Activated T-cell treated with anti-CD3 and anti-CD28 coated beads for 1 hour (primary cell): ENCODE results near the gene WDFY4.

Source experiments
- DNase-seq: peaks from one replicate; pipeline ENCODE4 v3.0.0-alpha.2; 2020; ENCODE audit warnings: low read depth

The WDFY4 gene

GRCh38 chr10:48796713-48797245 is 112.1 kb downstream of the WDFY4 start:
- no peak for DNase-seq

DNA sequence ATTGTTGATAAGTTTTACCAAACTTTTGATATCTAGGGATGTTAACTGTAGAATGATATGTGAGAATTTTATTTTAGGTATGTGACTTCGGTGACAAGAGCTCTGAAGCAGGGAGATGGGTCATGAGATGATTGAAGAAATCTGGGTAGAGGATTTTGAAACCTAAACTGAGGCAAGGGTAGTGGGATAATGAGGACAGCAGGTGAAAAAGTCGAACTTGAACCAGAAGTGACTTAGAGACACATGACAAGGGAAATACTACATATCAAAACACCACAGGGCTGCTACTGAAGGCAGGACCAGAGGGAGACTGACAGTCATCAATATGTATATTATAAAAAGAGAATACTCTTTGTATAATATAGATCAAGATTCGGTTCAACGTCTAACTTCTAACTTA is 113.2 kb downstream of the WDFY4 start:
- no peak for DNase-seq

- DNase-seq, result no peak
Observed at GRCh38 chr10:48798481-48799254, 114.0 kb downstream of the WDFY4 start.

GRCh38 chr10:48799341-48800006 is 114.8 kb downstream of the WDFY4 start:
- no peak for DNase-seq

DNA sequence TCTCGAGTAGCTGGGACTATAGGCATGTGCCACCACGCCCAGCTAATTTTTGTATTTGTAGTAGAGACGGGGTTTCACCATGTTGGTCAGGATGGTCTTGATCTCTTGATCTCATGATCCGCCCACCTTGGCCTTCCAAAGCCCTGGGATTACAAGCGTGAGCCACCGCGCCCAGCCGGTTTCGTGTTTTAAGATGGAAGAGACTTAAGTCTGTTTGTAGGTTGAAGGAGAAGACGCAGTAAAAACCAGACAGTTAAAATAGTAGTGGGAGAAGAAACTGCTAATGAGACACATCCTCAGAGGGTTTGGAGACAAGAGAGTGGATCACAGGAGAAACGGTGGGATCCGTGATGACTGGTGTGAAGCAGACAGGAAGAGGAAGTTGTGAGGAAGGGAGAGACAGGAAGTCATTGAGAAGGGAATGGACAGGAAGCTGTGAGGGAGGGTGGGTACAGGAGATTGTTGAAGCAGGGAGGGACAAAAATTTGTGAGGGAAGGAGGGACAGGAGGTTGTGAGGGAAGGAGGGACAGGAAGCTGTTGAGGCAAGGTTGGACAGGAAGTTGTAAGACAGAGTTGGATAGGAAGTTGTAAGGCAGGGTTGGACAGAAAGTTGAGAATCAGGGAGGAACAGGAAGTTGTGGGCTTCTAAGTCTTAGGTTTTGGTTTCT is 115.5 kb downstream of the WDFY4 start:
- DNase-seq, result no peak

DNA sequence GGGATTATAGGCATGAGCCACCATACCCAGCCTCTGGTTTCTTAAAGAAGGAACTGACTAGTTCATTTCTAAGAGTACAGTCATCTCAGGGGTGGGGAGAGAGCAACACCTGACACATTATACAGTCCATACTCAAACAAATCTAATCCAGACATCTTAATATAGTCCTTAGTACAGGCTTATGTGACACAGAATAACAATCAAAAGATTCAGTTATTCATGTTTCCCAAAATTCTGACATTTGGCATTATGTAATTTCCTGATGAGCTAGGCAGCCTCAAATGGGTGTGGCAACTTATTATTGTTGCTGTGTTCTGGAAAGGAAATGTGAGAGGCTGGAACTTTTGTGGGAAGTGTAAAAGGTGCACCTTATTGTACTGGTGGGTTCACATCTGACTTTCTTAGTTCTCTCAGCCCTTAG is 116.3 kb downstream of the WDFY4 start:
- no peak for DNase-seq

- no peak for DNase-seq
Observed at GRCh38 chr10:48802611-48803071, 118.0 kb downstream of the WDFY4 start.

- no peak for DNase-seq
Observed at GRCh38 chr10:48803801-48804584, 119.3 kb downstream of the WDFY4 start.

- DNase-seq, result no peak
Observed at GRCh38 chr10:48804740-48805182, 120.1 kb downstream of the WDFY4 start.

GRCh38 chr10:48805411-48805810 is 120.7 kb downstream of the WDFY4 start:
- DNase-seq, result no peak

DNA sequence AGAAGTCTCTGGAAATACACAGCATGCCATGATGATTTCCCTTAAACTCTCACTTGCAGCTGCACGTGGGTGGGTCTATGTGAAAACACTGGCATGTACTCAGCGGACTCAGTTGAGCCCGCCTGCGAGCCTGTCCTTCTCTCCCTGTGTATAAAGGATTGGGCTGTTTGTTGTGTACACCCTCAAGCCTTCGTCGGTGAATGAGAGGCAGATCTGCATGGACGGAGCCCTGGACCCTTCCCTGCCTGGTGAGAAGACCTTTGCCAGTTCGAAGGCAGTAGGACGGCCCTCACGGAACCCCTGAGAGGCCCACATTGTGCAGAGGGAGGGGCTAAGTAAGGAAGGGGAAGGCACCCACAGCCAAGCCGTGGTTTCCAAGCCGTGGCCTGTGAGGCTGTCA is 121.2 kb downstream of the WDFY4 start:
- DNase-seq, result no peak

GRCh38 chr10:48806342-48806741 is 121.7 kb downstream of the WDFY4 start:
- no peak for DNase-seq

DNA sequence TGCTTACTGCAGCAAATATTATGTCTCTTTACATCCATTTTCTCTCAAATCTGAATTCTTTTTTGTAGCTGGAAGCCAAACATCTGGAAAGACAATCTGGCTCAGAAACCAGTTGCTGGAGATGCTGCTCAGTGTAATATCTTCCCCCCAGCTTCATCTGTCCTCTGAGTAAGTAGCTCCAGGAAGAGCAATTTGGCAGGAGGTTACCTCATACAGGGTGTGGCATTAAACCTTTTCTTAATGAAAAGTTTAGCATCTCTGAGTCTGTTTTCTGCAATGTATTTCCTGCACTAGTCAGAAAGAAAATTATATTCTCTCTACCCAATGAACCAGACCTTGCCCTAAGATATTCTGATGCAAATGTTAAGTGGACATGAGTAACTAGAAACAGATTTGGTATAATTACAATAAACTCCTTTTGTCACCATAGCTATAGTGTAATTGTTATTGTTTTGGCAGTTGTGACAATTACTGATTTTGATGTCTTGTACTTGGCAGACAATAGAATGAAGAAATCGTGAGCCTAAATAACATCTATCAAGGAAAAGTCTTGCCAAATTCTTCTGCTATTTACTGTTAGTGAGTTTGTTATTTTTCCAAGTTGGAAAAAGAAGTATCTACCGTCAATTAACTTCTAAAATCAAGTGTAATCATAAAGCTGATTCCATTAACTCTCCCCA is 123.3 kb downstream of the WDFY4 start:
- DNase-seq, result no peak

DNA sequence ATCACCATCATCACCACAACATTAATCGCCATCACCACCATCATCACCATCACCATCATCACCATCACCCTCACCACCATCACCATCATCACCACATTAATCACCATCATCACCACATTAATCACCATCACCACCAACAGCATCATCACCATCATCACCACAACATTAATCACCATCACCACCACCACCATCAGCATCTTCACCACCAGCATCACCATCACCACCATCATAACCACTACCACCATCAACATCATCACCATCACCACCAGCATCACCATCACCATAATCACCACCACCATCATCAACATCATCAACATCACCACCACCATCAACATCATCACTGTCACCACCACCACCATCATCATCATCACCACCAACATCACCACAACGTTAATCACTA is 124.6 kb downstream of the WDFY4 start:
- no peak for DNase-seq

DNA sequence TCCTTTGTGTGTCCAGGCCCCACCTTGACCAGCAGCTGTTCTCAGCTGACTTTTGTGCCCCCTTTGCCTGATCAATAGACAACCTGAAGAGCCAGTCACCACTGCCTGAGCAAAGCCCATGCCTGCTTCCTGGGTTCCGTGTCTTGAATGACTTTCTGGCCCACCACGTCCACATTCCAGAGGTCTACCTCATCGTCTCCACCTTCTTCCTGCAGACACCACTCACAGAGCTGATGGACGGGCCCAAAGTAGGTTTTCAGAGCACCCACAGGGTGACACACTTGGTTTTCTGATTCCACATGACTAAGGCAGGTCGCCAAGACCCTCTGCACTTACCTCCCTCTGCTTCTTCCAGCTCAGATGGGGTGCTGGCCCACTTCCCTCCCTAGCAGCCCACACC is 126.8 kb downstream of the WDFY4 start:
- DNase-seq, result no peak

- DNase-seq, result no peak
Observed at GRCh38 chr10:48811917-48812316, 127.2 kb downstream of the WDFY4 start.

- DNase-seq, result no peak
Observed at GRCh38 chr10:48813291-48813690, 128.6 kb downstream of the WDFY4 start.

- DNase-seq, result no peak
Observed at GRCh38 chr10:48813825-48814224, 129.2 kb downstream of the WDFY4 start.

GRCh38 chr10:48814933-48815332 is 130.3 kb downstream of the WDFY4 start:
- no peak for DNase-seq

- no peak for DNase-seq
Observed at GRCh38 chr10:48817141-48817540, 132.5 kb downstream of the WDFY4 start.

DNA sequence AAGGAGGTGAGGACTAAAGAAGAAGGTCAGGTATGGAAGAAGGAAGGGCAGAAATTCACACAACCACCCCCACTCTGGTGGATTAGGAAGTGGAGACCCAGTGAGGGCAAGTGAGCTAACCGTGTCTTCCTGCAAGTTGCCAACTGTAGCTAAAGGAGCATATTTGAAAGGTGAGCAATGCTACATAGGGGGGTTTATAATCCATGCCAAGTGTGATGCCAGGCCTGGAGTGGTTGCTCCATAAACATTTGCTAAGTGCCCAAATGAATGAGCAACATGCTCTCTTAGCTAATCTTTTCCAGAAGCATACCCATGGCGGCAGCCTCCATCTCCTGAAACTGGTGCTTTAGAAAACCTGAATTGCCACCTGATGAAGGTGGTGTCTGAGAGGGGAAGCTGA is 133.4 kb downstream of the WDFY4 start:
- no peak for DNase-seq
